ENCODE results near the gene NTMT1.
"Not testable (repeated sequence)": the region's sequence is repeated elsewhere in the genome, so short reads cannot be mapped to it uniquely, and the experiment has no call there.

Gene NTMT1, protein sequence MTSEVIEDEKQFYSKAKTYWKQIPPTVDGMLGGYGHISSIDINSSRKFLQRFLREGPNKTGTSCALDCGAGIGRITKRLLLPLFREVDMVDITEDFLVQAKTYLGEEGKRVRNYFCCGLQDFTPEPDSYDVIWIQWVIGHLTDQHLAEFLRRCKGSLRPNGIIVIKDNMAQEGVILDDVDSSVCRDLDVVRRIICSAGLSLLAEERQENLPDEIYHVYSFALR

DNA sequence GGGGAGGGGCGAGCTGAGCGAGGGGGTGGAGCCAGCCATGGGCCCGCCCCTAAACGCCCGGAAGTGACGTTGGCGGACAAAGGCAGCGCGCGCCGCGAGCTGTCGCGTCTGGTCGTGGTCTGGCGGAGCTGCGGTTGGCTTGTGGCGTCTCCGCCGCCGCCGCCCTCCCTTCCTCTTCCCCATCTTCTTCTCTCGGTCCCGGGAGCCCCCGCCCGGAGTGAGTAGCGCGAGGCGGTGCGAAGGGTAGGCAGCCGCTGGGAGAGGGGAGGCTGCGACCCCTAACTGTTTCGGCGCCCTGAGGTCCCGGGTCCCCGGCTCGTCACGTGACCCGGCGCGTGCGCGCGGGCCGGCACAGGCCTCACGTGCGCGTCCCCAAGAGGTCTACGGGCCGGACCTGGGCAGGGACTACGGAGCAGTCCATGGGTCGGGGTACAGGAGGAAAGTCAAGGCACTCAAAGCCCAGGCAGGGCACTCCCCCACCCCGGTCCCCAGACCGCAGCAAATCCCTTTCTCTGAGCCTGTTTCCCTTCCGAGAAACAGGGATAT lies at the start of gene NTMT1:
NTMT1 (plus strand) TSS at position 85 of the 546 bp plus-strand sequence. CDS start 6,541 bp downstream, outside the sequence.
- peak; percentile 90 for DNase-seq (ENCODE audit: low read depth in 2 of 2)

DNA sequence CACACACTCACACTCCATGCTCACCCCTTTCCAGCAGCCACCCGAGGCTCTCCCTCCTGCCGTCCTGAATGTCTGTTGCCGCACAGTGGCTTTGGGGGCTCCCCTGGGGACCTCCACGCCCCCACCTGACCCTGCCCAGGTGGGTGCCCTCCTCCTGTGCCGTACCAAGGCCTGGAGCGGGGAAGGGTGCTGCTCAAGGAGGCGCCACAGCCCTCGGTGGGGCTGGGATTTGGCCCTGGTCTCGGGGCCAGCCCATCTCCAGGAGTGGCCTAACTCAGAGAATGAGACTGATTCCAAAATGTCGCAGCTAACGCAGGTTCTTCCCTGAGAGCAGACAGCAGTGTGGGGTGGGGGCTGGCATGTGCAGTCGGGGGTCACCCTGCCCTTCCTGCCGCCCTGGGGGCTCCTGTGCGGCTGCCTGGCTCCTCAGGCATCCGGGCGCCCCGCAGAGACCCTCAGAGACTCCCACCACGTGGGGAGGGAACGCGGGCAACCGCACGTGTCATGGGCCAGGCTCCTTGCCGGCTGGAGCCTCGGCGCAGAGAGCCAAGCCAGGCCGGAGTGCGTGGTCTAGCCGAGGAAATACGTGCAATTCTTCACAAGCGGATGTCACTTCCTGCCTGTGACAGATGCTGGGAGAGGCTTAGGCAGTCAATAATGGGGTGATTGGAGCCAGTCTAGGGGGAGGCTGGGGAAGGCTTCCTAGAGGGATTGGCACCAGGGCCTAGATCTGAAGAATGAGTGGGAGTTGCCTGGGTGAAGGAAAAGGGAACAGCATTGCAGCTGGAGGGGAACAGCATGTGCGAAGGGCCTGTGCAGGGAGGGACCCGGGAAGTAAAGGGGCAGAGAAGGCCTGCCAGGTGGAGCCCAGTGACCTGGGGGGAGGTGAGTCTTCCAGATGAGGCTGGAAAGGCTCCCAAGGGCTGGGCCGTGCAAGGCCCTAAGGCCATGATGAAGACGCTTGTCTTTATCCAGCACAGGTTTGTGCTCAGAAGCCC lies 49.1 kb upstream of the NTMT1 start:
- no peak for DNase-seq (ENCODE audit: low read depth in 2 of 2)

DNA sequence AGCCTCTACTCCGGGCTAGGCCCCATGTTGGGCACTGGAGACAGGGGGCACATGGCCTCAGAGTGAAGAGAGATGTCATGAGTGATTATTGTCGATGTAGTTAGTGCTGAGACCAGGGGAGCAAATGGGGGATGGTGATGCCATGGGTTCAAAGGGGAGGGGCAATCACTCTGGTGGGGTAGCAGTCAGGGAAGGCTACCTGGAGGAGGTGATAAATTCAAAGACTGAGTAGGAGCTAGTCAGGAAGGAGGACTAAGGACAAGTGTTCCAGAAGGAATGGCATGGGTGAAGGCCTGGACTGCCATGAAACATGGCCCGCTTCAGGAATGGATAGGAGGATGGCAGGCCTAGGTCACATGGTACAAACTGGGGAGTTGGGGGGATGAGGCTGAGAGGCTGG lies 46.7 kb upstream of the NTMT1 start:
- no peak for DNase-seq (ENCODE audit: low read depth in 2 of 2)

DNA sequence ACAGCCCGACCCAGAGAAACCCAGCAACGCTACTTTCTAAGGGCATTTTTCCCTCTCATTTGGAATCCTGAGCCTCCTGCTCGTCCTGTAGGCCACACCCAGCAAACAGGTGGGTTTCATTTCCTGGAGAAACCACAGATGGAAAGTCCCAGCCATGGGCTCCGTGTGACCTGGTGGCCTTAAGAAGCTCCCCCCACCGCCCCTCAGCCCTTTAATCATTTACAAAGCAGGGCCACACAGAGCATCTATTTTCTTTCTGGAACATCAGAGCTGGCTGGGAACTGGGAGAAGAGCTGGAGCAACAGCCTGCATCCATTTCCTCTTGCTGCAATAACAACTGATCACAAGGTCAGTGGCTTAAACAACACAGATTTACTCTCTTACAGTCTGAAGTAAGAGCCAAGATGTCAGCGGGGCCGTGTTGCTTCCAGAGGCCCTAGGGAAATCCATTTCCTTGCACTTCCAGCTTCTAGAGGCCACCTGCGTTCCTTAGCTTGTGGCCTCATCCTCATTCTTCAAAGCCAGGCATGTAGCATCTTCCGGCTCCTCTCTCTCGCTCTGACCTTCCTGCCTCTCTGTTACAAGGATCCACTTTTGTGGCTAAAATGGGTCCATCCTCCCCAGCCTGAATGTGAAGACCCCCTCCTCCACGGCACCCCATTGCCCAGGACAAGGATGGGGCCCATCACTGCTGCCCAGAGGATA lies 45.6 kb upstream of the NTMT1 start:
- DNase-seq (ENCODE audit: low read depth in 2 of 2), result no peak

DNA sequence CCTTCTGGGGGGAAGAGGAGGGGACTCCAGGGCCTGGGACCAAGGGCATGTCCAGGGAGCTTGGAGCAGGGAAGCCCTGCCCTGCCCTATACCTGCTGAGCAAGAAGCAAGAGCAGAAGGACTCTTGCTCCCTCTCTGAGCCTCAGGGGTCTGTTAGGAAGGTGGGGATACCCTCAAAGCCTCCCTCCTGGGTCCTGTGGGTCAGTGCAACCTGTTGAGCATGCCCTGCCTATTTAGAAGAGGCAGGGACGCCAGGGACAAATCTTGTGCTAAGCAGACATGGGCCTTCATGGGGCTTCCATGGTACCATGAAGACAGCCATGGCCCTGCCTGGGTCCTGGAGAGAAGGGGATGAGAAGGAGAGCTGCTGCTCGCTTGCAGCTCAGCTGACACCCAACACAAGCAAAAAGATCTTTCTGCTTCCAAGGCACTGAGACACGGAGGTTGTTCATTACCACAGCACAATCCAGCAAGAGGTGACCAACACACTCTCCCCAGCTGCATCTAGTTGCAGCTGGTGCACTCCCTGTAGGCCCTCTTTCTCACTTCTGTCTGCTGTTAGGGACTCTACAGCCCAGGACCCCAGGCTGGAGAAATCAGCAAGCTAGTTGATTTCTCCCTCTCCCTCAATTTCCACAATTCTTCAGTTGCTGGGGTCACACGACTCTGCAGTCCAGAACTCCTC lies 44.3 kb upstream of the NTMT1 start:
- DNase-seq (ENCODE audit: low read depth in 2 of 2), result no peak

DNA sequence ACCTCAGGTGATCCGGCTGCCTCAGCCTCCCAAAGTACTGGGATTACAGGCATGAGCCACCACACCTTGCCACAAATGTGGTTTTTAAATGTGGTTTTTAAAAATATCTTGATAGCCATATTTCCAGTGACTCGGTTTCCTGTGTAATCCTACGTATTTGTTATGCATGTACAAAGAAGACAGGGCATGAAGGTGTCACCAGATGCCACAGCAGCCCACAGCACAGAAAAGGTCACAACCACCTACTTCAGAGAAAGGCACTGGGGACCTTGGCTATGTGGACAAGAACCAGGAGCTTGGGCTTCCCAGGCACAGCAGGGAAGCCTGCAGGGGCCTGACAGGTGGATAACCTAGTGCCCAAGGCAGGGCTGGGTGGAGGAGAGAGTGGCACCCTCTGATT lies 43.1 kb upstream of the NTMT1 start:
- DNase-seq (ENCODE audit: low read depth in 2 of 2), result no peak

DNA sequence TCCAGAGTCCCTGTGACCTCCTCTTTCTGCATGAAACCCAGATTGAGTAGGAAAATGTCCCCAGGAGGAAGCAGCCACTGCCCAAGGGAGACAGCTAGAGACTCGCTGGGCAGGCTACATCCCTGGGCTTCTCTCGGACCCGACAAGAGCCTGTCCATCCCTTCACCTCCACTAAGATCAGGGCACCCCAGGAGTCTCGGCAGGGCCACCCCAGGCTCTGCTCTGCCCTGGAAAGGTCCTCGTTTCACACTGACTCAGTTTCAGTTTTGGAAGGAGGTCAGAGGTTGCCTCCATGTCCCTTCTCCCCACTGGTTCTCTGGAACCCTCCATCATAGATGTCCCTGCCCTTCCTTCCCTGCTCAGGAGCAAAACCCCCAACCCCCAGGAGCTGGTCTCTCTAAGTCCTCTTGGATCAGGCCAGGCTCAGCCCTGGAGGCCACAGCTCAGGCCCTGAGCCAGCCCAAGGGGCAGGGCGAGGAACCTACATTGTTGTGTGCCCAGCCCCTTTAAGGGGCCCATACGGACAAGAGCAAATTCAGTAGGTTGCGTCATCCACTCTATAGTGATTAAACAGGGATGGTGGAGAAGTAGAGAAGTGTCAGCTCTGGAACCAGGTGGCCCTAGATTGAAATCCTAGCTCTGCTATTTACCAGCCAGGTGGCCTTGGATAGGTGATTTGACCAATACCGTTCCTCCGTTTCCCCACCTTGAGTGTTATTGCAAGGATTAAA lies 42.5 kb upstream of the NTMT1 start:
- DNase-seq (ENCODE audit: low read depth in 2 of 2), result no peak

DNA sequence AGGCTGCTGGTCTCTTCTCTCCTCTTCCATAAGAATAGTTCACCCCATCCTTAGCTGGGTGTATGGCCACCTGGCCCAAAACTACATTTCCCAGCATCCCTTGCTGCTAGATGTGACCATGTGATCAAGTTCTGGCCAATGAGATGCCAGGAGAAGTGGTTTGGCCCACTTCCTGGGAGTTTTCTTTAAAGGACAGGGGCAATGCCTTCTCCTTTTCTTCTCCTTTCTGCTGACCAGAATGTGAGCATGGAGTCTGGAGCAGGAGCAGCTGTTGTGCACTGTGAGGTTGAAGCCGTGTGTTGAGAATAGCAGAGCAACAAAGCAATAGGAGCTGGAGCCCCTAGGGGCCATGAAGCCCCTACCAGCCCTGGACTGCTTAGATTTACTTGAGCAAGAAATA lies 41.8 kb upstream of the NTMT1 start:
- peak in 1 of 2 donors; percentile 41 for DNase-seq (ENCODE audit: low read depth in 2 of 2)

DNA sequence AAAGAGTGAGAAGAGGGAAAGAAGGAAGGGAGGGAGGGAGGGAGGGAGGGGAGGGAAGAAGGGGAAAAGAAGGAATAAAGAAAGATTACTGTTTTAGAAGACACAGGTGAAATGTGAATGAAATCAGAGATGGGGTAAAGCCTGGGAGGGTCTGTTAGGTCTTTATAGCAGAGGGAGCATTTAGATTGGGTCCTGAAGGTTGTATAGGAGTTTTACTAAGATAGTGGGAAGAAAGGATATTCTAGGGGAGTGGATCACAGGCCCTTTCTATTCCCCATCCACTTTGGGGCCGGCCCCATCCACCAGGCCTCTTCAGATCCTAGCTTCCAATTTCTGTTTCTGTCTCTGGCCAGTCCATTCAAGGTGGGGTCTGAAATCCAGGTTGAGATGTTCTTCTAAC lies 40.6 kb upstream of the NTMT1 start:
- no peak for DNase-seq (ENCODE audit: low read depth in 2 of 2)

DNA sequence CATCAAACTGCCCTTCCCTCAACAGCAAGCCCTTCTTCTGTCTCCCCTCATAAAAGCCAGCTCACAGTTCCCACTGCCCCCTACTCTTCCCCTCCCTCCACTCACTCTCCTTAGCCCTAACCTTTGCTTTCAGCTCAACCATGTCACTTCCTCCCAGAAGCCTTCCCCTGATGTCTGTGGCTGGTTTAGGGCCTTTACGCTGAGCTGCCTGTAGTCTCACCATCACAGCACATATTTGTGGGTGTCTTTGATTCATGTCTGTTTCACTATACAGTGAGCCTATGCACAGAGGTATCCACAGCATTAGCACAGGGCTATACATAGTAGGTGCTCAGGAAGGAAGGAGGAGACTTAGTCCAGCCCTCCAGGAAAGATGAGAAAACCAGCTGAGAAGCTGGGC lies 39.7 kb upstream of the NTMT1 start:
- no peak for DNase-seq (ENCODE audit: low read depth in 2 of 2)

DNA sequence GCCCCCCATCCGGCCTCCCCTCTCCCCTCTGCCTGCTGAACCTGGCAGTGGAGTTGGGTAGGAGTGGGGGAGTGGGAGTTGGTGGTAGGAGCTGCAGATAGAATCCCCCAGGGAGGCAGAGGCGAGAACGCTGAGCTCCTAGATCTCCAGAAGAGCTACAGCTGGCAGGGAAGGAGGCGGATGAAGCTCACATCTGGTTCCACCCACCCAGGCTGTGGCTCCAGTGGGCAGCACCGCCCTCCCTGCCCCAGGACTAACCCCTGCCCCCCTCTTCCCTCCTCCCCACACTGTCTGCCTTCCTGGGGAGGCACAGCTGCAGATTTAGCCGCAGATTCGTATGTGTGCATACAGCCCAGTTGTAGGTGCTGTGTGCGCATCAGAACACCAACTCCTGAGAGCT lies 39.3 kb upstream of the NTMT1 start:
- DNase-seq (ENCODE audit: low read depth in 2 of 2), result no peak

DNA sequence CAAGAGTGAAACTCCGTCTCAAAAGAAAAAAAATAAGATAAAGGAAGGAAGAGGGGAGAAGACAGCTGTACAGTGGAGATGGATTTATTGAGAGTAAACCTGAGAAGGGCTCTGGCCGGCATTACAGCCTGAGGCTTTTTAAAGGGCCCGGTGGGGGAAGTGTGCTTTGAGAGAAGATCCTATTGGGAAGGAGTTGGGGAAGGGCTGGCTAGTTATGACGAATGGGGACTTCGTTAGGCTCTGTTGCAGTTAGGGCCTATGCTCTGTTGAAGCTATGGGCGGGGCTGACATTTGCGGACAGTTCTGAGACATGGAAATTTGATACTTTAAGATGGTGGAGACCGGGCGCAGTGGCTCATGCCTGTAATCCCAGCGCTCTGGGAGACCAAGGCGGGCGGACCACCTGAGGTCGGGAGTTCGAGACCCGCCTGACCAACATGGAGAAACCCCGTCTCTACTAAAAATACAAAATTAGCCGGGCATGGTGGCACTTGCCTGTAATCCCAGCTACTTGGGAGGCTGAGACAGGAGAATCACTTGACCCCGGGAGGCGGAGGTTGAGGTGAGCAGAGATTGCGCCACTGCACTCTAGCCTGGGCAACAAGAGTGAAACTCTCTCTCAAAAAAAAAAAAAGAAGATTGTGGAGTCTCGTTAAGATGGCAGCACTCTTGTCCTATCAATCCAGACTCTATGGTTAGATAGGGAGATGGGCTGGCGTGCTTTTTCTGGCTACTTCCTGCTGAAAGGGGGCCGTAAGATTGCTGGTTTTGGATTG lies 38.3 kb upstream of the NTMT1 start:
- DNase-seq (ENCODE audit: low read depth in 2 of 2), result no peak

DNA sequence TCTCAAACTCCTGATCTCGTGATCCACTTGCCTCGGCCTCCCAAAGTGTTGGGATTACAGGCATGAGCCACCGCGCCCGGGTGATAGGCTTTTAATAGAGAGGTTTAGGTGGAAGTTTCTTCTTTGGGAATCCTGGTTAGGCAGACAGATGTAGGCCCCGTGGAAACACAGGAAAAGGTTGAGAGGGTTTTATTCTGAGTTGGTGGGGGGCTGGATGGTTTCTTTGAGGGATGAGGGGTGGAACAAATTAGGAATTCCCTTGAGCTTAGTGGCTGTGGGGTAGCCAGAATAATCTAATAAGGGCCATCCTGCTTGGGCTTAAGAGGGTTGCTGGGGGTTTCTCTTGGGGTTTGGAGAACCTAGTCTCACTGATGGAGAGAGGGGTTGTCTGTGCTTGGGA lies 35.5 kb upstream of the NTMT1 start:
- no peak for DNase-seq (ENCODE audit: low read depth in 2 of 2)

DNA sequence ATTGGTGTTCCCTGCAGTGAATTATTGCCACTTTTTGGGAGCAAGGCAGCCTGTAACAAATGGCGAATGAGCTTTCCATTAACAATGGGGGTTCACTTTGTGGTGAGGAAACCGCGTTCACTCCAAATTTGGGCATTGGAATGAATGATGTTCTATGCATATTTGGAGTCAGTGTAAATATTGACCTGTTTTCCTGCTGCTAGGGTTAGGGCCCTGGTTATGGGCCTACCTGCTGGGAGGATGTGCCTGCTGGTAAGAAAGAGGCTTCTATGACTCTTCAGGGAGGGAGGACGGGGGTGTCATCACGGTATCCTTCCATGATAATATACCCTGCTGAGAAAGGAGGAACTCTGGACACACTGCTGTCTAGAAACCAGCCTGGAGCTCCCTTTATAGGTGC lies 34.0 kb upstream of the NTMT1 start:
- no peak for DNase-seq (ENCODE audit: low read depth in 2 of 2)

DNA sequence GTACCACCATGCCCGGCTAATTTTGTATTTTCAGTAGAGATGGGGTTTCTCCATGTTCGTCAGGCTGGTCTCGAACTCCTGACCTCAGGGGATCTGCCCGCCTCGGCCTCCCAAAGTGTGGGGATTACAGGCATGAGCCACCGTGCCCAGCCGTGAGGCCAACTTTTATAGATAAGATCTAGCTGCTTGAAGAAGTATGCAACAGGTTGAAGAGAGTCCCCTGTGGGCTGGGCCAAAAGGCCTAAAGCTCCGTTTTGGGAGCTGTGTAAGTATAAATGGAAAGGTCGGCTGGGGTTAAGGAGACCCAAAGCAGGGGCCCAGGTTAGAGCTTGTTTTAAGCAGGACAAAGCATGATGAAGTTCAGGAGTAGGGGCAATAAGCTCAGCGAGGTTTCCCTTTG lies 33.2 kb upstream of the NTMT1 start:
- DNase-seq (ENCODE audit: low read depth in 2 of 2), result not testable (repeated sequence)

DNA sequence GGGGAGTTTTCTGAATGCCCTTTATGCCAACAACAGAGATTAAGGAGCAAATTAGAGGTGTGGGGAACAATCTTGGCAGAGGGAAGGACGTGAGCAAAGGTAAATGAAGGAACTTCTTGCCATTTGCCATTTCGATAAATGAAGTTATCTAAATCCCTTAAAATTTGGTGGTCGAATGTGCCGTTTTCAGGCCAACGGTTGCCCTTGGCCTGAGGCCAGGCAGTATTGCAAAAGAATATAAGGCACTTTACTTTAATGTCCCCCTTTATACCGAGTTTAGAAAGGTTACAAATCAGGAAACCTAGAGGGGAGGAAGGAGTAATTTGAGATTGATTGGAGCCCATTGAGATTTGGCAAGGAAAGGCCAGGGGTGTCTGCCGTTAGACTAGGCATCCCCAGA lies 31.3 kb upstream of the NTMT1 start:
- DNase-seq (ENCODE audit: low read depth in 2 of 2), result no peak

DNA sequence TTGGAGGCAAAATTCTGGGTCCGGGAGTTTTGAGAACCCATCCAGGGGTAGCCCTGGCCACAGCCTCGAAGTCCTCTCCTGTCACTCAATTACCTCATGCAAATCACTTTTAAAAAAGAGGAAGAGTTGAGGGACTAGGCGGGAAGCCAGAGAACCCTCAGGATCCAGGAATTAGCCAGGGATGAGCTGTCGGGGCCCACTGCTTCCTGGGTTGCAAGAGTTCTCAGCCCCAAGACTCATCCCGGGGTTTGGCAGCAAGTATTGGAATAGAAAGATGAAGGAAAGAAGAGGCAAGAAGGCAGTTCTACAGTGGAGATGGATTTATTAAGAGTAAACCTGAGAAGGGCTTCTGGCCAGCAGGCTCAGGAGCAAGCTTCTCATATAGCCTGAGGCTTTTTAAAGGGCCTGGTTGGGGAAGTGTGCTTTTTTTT lies 30.6 kb upstream of the NTMT1 start:
- no peak for DNase-seq (ENCODE audit: low read depth in 2 of 2)

DNA sequence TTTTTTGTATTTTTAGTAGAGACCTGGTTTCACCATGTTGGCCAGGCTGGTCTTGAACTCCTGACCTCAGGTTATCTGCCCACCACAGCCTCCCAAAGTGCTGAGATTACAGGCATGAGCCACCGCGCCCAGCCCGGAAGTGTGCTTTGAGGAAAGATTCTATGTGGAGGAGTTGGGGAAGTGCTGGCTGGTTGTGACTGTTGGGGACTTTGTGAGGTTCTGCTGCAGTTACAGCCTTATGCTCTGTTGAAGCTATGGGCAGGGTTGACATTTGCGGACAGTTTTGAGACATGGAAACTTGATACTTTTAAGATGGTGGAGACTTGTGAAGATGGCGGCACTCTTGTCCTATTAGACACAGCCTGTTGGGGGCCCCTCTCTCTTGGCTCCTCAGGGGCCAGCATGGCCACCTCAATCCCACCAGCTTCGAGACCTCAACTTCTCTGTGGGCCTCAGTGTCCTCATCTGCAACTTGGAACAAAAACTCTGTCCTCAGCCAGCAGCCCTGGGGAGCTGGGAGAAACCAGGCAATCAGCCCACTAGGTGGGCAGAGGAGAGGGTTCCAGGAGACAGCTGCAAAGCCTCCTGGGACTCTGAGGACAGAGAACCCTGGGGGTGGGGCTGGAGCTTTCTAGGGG lies 29.9 kb upstream of the NTMT1 start:
- no peak for DNase-seq (ENCODE audit: low read depth in 2 of 2)

DNA sequence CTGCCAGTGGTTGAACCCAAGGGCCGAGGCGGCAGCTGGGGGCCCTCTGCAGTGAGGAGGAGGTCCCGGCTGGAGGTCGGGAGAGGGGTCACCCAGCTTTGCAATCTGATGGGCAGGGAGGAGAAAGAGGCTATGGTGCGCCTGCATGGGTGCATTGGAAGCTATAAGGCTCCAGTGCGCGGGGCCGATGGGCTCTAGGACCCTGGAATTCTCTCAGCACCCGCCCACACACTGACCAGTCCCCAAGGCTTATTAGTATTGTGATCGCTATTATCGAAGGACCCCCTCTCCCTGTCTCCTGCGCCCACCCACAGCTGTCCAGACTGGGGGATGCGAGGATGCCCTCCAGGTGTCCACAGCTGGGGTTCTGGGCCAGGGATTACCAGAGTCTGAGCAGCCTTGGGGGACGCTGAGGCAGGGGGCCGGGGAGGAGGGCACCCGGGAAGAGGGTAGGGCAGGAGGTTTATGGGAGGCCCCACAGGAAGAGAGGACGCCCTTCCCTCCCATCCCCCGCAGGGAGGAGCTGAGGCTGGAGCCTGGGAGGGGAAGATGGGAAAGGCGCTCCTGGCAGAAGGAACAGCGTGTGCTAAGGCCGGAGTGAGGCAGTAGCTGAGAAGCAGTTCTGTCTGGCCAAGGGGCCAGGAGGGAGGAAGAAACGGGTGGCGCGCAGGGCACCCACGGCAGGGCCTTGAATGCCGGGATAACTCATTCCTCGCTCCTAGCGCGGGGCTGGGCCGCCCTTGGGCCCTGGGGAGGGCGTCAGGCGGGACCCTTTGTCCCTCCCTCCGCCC lies 29.2 kb upstream of the NTMT1 start:
- no peak for DNase-seq (ENCODE audit: low read depth in 2 of 2)
